Dedifferentiated amniotic fluid mesenchymal stem cell (primary cell): ENCODE data around the gene SPO11.
"Not testable (repeated sequence)": the region's sequence is repeated elsewhere in the genome, so short reads cannot be mapped to it uniquely, and the experiment has no call there.

ENCODE experiments used
- DNase-seq: peaks from one replicate; pipeline ENCODE4 v3.0.0-alpha.2; 2016; ENCODE audit errors: extremely low spot score

SPO11 gene

GRCh38 chr20:57341663-57342062, 12.1 kb downstream of the SPO11 start:
- no peak for DNase-seq

- DNase-seq = no peak
These were observed 13.2 kb downstream of the SPO11 start for GRCh38 chr20:57342829-57343228.

GRCh38 chr20:57346477-57346876, 16.9 kb downstream of the SPO11 start:
- peak; percentile 77 for DNase-seq

- no peak for DNase-seq
These were observed 17.8 kb downstream of the SPO11 start for GRCh38 chr20:57347393-57347792.

- DNase-seq = not testable (repeated sequence)
These were observed 18.8 kb downstream of the SPO11 start for GRCh38 chr20:57348200-57348921.

- DNase-seq = not testable (repeated sequence)
These were observed 19.4 kb downstream of the SPO11 start for GRCh38 chr20:57348922-57349574.

GRCh38 chr20:57350081-57350710, 20.6 kb downstream of the SPO11 start:
- peak; percentile 21 for DNase-seq

GRCh38 chr20:57350726-57351041, 21.1 kb downstream of the SPO11 start:
- DNase-seq = not testable (repeated sequence)

- DNase-seq = peak; percentile 95
These were observed 21.6 kb downstream of the SPO11 start, which contains the start of gene RAE1 for GRCh38 chr20:57351042-57351783. Gene RAE1 (plus strand): TSS chr20:57351255. CDS start chr20:57354039, 2,784 bp downstream.

- DNase-seq = no peak
These were observed 22.7 kb downstream of the SPO11 start for GRCh38 chr20:57352305-57352704.

GRCh38 chr20:57353351-57353750, 23.7 kb downstream of the SPO11 start:
- no peak for DNase-seq

- DNase-seq = peak; percentile 33
These were observed 31.9 kb downstream of the SPO11 start for GRCh38 chr20:57361517-57361916.

- no peak for DNase-seq
These were observed 34.8 kb downstream of the SPO11 start for GRCh38 chr20:57364451-57364850.

GRCh38 chr20:57369596-57369995, 40.0 kb downstream of the SPO11 start:
- DNase-seq = no peak

- no peak for DNase-seq
These were observed 40.7 kb downstream of the SPO11 start for GRCh38 chr20:57370316-57370715.

GRCh38 chr20:57371363-57371762, 41.8 kb downstream of the SPO11 start:
- no peak for DNase-seq

GRCh38 chr20:57372157-57372556, 42.6 kb downstream of the SPO11 start:
- DNase-seq = no peak

GRCh38 chr20:57372581-57373350, 43.2 kb downstream of the SPO11 start:
- DNase-seq = no peak

- no peak for DNase-seq
These were observed 44.8 kb downstream of the SPO11 start for GRCh38 chr20:57374343-57374930.

GRCh38 chr20:57374931-57375651, 45.5 kb downstream of the SPO11 start:
- no peak for DNase-seq
